ENCODE data around the gene CKAP2L. TPM values are rescaled to one million over a fixed set of nuclear protein-coding genes. Genes with fewer than 3 reads are reported as not detected.
A peak's percentile ranks its signal among the peaks of the same experiment; 100 is the strongest.

The CKAP2L gene
- total and polyA plus RNA-seq, 9 of the 15 experiments (the other 6 are each of a cell fraction or from before 2014, with no cell fraction given) = 10.4 to 21.9 (median 14.2) TPM

GRCh38 chr2:112725545-112726457 is 38.6 kb downstream of the CKAP2L start (continued):
- TF ChIP-seq ZBTB40 (IDR thresholded peaks at IDR 0.05) (no peak), ZBTB40 (CRISPR knock-in tag; IDR thresholded peaks at IDR 0.05) (no peak), NKRF (IDR thresholded peaks at IDR 0.05; ENCODE audit: borderline replicate concordance) (no peak), CBX1 (IDR thresholded peaks at IDR 0.05; ENCODE audit: low read depth) (no peak), IFI16 (CRISPR knock-in tag; IDR thresholded peaks at IDR 0.05) (no peak), ZNF445 (CRISPR knock-in tag; IDR thresholded peaks at IDR 0.05; ENCODE audit: low read depth) (no peak), ZEB2 (IDR thresholded peaks at IDR 0.05) (no peak), ZNF12 (CRISPR knock-in tag; IDR thresholded peaks at IDR 0.05) (no peak), ADNP (tag; IDR thresholded peaks at IDR 0.05) (peak; percentile 48), CTCF (IDR thresholded peaks at IDR 0.05 in 2 of 3, conservative IDR thresholded peaks at IDR 0.05 in 1 of 3; ENCODE audit: insufficient read depth in 2 of 3, low read depth in 1 of 3, low read length in 3 of 3) (peak in 1 of 3 experiments; percentile 27; a peak in 2 of 6 replicates), SMARCE1 (IDR thresholded peaks at IDR 0.05) (no peak), RFX7 (CRISPR knock-in tag; IDR thresholded peaks at IDR 0.05) (no peak), YY1 (IDR thresholded peaks at IDR 0.05; ENCODE audit: borderline replicate concordance in 1 of 3, control insufficient read depth in 1 of 3, extremely low read depth in 1 of 3, insufficient read depth in 3 of 3, insufficient read length in 1 of 3, insufficient replicate concordance in 2 of 3, low read depth in 1 of 3, low read length in 2 of 3) (no peak), PURB (CRISPR knock-in tag; IDR thresholded peaks at IDR 0.05; ENCODE audit: low read depth) (no peak)
